Kidney glomerular epithelial cell (primary cell): ENCODE data around the gene FAM3B.

Experiments used
- DNase-seq: peaks from one replicate; lab custom pipeline; 2025; lab: John Stamatoyannopoulos, UW

Gene FAM3B

GRCh38 chr21:41318218-41318617 lies 1.6 kb downstream of the FAM3B start:
- DNase-seq, result no peak

- DNase-seq, result no peak
Observed at GRCh38 chr21:41319273-41319672, 2.7 kb downstream of the FAM3B start.

- DNase-seq, result no peak
Observed at GRCh38 chr21:41321211-41321907, 4.8 kb downstream of the FAM3B start.

- DNase-seq, result no peak
Observed at GRCh38 chr21:41321908-41322495, 5.4 kb downstream of the FAM3B start.

GRCh38 chr21:41322496-41323382 lies 6.1 kb downstream of the FAM3B start:
- DNase-seq, result no peak

GRCh38 chr21:41325138-41325912 lies 8.7 kb downstream of the FAM3B start:
- DNase-seq, result no peak

GRCh38 chr21:41326414-41327080 lies 9.9 kb downstream of the FAM3B start:
- DNase-seq, result no peak

GRCh38 chr21:41327753-41328152 lies 11.2 kb downstream of the FAM3B start:
- DNase-seq, result no peak

- DNase-seq, result no peak
Observed at GRCh38 chr21:41328660-41329607, 12.3 kb downstream of the FAM3B start.

- no peak for DNase-seq
Observed at GRCh38 chr21:41333752-41334151, 17.2 kb downstream of the FAM3B start.

- DNase-seq, result no peak
Observed at GRCh38 chr21:41337515-41337914, 20.9 kb downstream of the FAM3B start.

GRCh38 chr21:41338455-41338854 lies 21.9 kb downstream of the FAM3B start:
- no peak for DNase-seq

GRCh38 chr21:41342035-41342434 lies 25.4 kb downstream of the FAM3B start:
- DNase-seq, result no peak

GRCh38 chr21:41344146-41344545 lies 27.5 kb downstream of the FAM3B start:
- DNase-seq, result no peak

- no peak for DNase-seq
Observed at GRCh38 chr21:41345356-41345755, 28.8 kb downstream of the FAM3B start.

GRCh38 chr21:41345934-41346685 lies 29.5 kb downstream of the FAM3B start:
- DNase-seq, result no peak

GRCh38 chr21:41346758-41347157 lies 30.2 kb downstream of the FAM3B start:
- DNase-seq, result no peak

- no peak for DNase-seq
Observed at GRCh38 chr21:41348434-41348833, 31.8 kb downstream of the FAM3B start.

- no peak for DNase-seq
Observed at GRCh38 chr21:41349126-41349525, 32.5 kb downstream of the FAM3B start.
